Activated T-helper 2 cell treated with anti-CD3 and anti-CD28 coated beads, Interferon-gamma antibody, Interleukin-2, Interleukin-4, amounts not matched to agents 10 μg/mL and 5 μg/mL and 100 μg/mL, durations not matched to agents 14 hours and 24 hours and 36 hours (primary cell): Measurements from ENCODE around the gene CD200. TPM values are rescaled to one million over a fixed set of nuclear protein-coding genes. Genes with fewer than 3 reads are reported as not detected.
"Not testable (repeated sequence)": the region's sequence is repeated elsewhere in the genome, so short reads cannot be mapped to it uniquely, and the experiment has no call there.

Source experiments
- DNase-seq: peaks from one replicate; pipeline ENCODE4 v3.0.0; 2021; ENCODE audit warnings: low spot score
- H3K27ac Mint-ChIP-seq: one replicate; pipeline ENCODE4 v1.8.0; 2021; ENCODE audit warnings: mixed read lengths
- H3K27me3 Mint-ChIP-seq: one replicate; pipeline ENCODE4 v1.8.0; 2021; ENCODE audit warnings: low read depth, mixed read lengths
- H3K36me3 Mint-ChIP-seq: one replicate; pipeline ENCODE4 v1.8.0; 2021; ENCODE audit warnings: low read depth, mixed read lengths
- H3K4me1 Mint-ChIP-seq: one replicate; pipeline ENCODE4 v1.8.0; 2021; ENCODE audit warnings: low read depth, mixed read lengths
- H3K4me3 Mint-ChIP-seq: one replicate; pipeline ENCODE4 v1.8.0; 2021; ENCODE audit warnings: low read depth, mild to moderate bottlenecking, moderate library complexity, mixed read lengths
- H3K9me3 Mint-ChIP-seq: one replicate; pipeline ENCODE4 v1.8.0; 2021; ENCODE audit warnings: mixed read lengths
- intact Hi-C: fragments of 100-400 bp; cut with micrococcal nuclease; formaldehyde crosslinking; loops from one replicate; pipeline ENCODE4 v1.15.1; 2023
- total RNA-seq: library from RNA; stranded (reverse); gene quantifications from 2 replicates; pipeline ENCODE4 v1.2.3, GENCODE V29; 2022

The CD200 gene
- total RNA-seq, 1 donor from 2014 or later: 60.3 TPM

- DNase-seq: no peak
- intact Hi-C loops: no loop called here
- peaks cover 54% of the 10 kb centered on the region for H3K4me1 Mint-ChIP-seq
Measured at GRCh38 chr3:112373476-112373875, 40.5 kb downstream of the CD200 start.

DNA sequence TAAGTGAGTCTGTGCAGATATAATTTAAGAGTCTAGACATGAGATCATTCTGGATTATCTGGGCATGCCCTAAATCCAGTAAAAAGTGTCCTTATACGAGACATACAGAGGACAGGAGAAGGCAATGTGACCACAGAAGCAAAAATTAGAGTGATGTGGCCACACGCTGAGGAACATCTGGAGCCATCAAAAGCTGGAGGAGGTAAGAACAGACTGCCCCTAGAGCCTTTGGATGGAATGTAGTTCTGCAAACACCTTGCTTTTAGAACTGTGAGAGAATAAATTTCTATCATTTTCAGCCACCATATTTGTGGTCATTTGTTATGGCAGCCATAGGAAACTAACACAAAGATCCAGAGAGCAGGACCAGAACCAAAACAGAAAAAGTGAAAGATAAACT is 41.0 kb downstream of the CD200 start:
- H3K4me3 Mint-ChIP-seq: no peak overlapping the region
- intact Hi-C loops: no loop called here
- no peak overlapping the region for H3K27ac Mint-ChIP-seq
- no peak for DNase-seq
- peaks cover 14% of the 10 kb centered on the region for H3K36me3 Mint-ChIP-seq
- no peaks in the 10 kb centered on the region for H3K9me3 Mint-ChIP-seq
- H3K4me1 Mint-ChIP-seq: peaks cover 58% of the 10 kb centered on the region
- no peaks in the 10 kb centered on the region for H3K27me3 Mint-ChIP-seq

More at GRCh38 chr3:112373476-112373875, 40.5 kb downstream of the CD200 start:
- no peak overlapping the region for H3K27ac Mint-ChIP-seq
- peaks cover 17% of the 10 kb centered on the region for H3K36me3 Mint-ChIP-seq
- H3K27me3 Mint-ChIP-seq: no peaks in the 10 kb centered on the region
- H3K4me3 Mint-ChIP-seq: no peak overlapping the region
- no peaks in the 10 kb centered on the region for H3K9me3 Mint-ChIP-seq

- no peaks in the 10 kb centered on the region for H3K9me3 Mint-ChIP-seq
- peaks cover 10% of the 10 kb centered on the region for H3K36me3 Mint-ChIP-seq
- no peak for DNase-seq
- H3K4me1 Mint-ChIP-seq: peaks cover 62% of the 10 kb centered on the region
- no peak overlapping the region for H3K4me3 Mint-ChIP-seq
- intact Hi-C loops: no loop called here
- H3K27ac Mint-ChIP-seq: no peak overlapping the region
- no peaks in the 10 kb centered on the region for H3K27me3 Mint-ChIP-seq
Measured at GRCh38 chr3:112374333-112374734, 41.4 kb downstream of the CD200 start.

DNA sequence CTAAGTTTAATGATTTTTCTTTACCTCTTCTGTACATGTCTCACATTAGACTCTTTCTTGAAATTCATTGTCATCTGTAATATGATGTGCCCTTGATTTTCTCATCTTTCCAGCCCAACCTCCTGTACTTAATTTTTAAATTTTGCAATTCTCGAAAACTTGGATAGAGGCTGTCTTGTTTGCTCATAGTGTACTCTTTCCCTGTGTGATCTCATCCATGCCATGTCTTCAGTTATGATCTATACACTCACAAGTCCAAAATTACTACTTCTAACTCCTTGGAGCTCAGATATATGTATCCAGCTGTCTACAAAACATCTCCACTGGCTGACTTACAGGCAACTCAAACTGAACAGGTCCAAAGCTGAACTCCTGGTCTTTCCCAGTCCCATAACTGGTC is 42.2 kb downstream of the CD200 start:
- H3K4me3 Mint-ChIP-seq: no peak overlapping the region
- no peaks in the 10 kb centered on the region for H3K27me3 Mint-ChIP-seq
- DNase-seq: no peak
- H3K9me3 Mint-ChIP-seq: no peaks in the 10 kb centered on the region
- H3K27ac Mint-ChIP-seq: no peak overlapping the region
- peaks cover 10% of the 10 kb centered on the region for H3K36me3 Mint-ChIP-seq
- peaks cover 67% of the 10 kb centered on the region for H3K4me1 Mint-ChIP-seq
- intact Hi-C loops: no loop called here

- Mint-ChIP-seq H3K27me3 (no peaks in the 10 kb centered on the region), H3K36me3 (peaks cover 10% of the 10 kb centered on the region), H3K4me3 (no peak overlapping the region), H3K9me3 (no peaks in the 10 kb centered on the region), H3K27ac (no peak overlapping the region), H3K4me1 (peaks cover 72% of the 10 kb centered on the region)
- intact Hi-C loops: no loop called here
- DNase-seq: no peak
Measured at GRCh38 chr3:112376241-112376911, 43.4 kb downstream of the CD200 start.

GRCh38 chr3:112376992-112377391 is 44.0 kb downstream of the CD200 start:
- intact Hi-C loops: no loop called here
- peaks cover 73% of the 10 kb centered on the region for H3K4me1 Mint-ChIP-seq

GRCh38 chr3:112377568-112378071 is 44.7 kb downstream of the CD200 start:
- Mint-ChIP-seq H3K4me3 (no peak overlapping the region), H3K27ac (peak overlapping the region; percentile 66), H3K36me3 (peaks cover 13% of the 10 kb centered on the region), H3K9me3 (peaks cover 3% of the 10 kb centered on the region), H3K27me3 (no peaks in the 10 kb centered on the region), H3K4me1 (peaks cover 75% of the 10 kb centered on the region)
- intact Hi-C loops: loop anchor here (2.0 kb wide), 2 partner anchors 15 to 19 kb away; no protein-coding TSS in a partner anchor
- DNase-seq: no peak

More at GRCh38 chr3:112376992-112377391, 44.0 kb downstream of the CD200 start:
- DNase-seq: no peak
- Mint-ChIP-seq H3K36me3 (peaks cover 10% of the 10 kb centered on the region), H3K27me3 (no peaks in the 10 kb centered on the region), H3K9me3 (no peaks in the 10 kb centered on the region), H3K27ac (no peak overlapping the region), H3K4me3 (no peak overlapping the region)

- not testable (repeated sequence) for H3K9me3 Mint-ChIP-seq, H3K27me3 Mint-ChIP-seq, DNase-seq, H3K4me3 Mint-ChIP-seq
- Mint-ChIP-seq H3K27ac (peak overlapping the region; percentile 66), H3K4me1 (peaks cover 79% of the 10 kb centered on the region), H3K36me3 (peaks cover 13% of the 10 kb centered on the region)
- intact Hi-C loops: loop anchor here (2.0 kb wide), 2 partner anchors 14 to 20 kb away; no protein-coding TSS in a partner anchor
Measured at GRCh38 chr3:112378347-112378746, 45.4 kb downstream of the CD200 start.

DNA sequence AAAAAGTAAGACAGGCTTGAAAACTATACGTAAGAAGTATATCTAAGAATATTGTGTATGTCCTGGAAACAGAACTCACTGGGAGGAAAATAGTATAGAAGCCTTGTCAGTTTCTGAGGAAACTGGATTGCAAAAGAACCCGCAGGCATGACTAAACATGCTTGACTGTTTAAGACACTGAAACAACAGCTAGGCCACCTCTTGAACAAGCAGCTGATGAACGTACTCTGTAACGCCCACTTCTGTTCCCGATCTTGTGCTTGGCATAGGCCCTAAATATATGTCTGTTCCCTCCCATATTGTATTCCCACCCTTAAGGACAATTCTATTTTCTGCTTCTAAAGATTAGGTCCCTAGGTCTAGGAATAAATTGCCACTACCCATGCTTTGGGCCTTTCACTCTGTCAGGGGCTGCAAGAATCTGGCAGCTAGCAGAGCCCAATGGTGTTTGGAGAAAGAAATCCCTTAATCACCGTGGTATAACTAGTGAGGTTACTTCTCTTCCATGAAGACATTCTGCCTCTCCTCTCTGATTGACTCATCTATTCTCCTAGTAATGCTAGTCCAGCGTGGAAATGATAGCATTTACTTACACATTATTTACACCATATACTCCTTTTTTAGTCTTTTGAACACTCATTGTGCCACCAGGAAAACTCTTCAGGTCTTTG is 46.2 kb downstream of the CD200 start:
- H3K36me3 Mint-ChIP-seq: peaks cover 12% of the 10 kb centered on the region
- H3K27ac Mint-ChIP-seq: peak overlapping the region; percentile 83
- H3K27me3 Mint-ChIP-seq: no peaks in the 10 kb centered on the region
- H3K4me3 Mint-ChIP-seq: no peak overlapping the region
- H3K9me3 Mint-ChIP-seq: peaks cover 5% of the 10 kb centered on the region
- DNase-seq: no peak
- peaks cover 77% of the 10 kb centered on the region for H3K4me1 Mint-ChIP-seq
- intact Hi-C loops: loop anchor here (1.0 to 2.0 kb wide), 4 partner anchors 14 to 81 kb away; no protein-coding TSS in a partner anchor

GRCh38 chr3:112381673-112382542 is 49.0 kb downstream of the CD200 start:
- intact Hi-C loops: loop anchor here (2.0 to 10.0 kb wide), 5 partner anchors 47 to 777 kb away; no protein-coding TSS in a partner anchor
- H3K27me3 Mint-ChIP-seq: no peaks in the 10 kb centered on the region
- DNase-seq: no peak
- H3K4me1 Mint-ChIP-seq: peaks cover 76% of the 10 kb centered on the region
- H3K27ac Mint-ChIP-seq: peak overlapping the region; percentile 87
- H3K4me3 Mint-ChIP-seq: peak overlapping the region; percentile 1
- peaks cover 8% of the 10 kb centered on the region for H3K9me3 Mint-ChIP-seq
- peaks cover 4% of the 10 kb centered on the region for H3K36me3 Mint-ChIP-seq

DNA sequence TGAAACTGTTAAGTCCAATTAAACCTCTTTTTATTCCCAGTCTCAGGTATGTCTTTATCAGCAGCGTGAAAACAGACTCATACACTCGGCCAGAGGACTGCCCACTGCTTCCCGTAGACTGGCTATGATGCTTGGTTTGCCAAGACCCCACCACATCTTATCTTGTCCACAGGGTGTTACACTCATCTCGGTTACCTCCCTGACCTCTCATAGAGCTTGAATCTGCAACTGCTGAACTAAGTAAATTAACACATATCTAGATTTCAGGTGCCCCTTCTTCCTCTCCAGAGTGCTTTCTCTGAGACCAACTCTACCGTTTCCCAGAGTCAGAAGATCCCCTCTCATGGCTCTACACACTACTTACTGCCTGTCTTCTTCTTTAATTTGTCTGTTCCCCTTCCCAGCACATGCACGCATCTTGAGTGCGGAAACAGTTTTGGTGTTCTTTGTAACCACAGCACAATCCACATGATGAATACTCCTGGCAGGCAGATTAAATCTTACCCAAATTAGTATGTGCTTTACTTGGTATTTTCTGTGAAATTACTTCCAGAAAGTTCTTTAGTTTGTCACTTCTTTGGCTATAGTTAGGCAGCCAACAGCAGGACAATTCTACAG is 49.7 kb downstream of the CD200 start:
- H3K9me3 Mint-ChIP-seq: peaks cover 8% of the 10 kb centered on the region
- H3K4me1 Mint-ChIP-seq: peaks cover 69% of the 10 kb centered on the region
- intact Hi-C loops: loop anchor here (1.0 to 10.0 kb wide), 6 partner anchors 9 to 778 kb away; no protein-coding TSS in a partner anchor
- H3K36me3 Mint-ChIP-seq: peaks cover 3% of the 10 kb centered on the region
- peak overlapping the region; percentile 1 for H3K4me3 Mint-ChIP-seq
- H3K27ac Mint-ChIP-seq: peak overlapping the region; percentile 87
- DNase-seq: no peak
- no peaks in the 10 kb centered on the region for H3K27me3 Mint-ChIP-seq

GRCh38 chr3:112384769-112385168 is 51.8 kb downstream of the CD200 start:
- H3K9me3 Mint-ChIP-seq: peaks cover 8% of the 10 kb centered on the region
- no peak for DNase-seq
- no peak overlapping the region for H3K4me3 Mint-ChIP-seq
- intact Hi-C loops: loop anchor here (1.0 to 10.0 kb wide), 4 partner anchors 23 to 780 kb away; no protein-coding TSS in a partner anchor
- H3K27me3 Mint-ChIP-seq: no peaks in the 10 kb centered on the region
- peaks cover 66% of the 10 kb centered on the region for H3K4me1 Mint-ChIP-seq
- peak overlapping the region; percentile 73 for H3K27ac Mint-ChIP-seq
- H3K36me3 Mint-ChIP-seq: peaks cover 6% of the 10 kb centered on the region
